ENCODE results near the gene SURF2. TPM values are rescaled to one million over a fixed set of nuclear protein-coding genes. Genes with fewer than 3 reads are reported as not detected.

Gene SURF2
- total RNA-seq (2022; extraction: Qiagen RNA extraction) = 41.3 to 54.5 TPM (median 43.0 TPM) in 5 replicates

GRCh38 chr9:133356391-133357091 is at the start of gene SURF2, which contains the start of gene SURF1:
SURF2 (plus strand) TSS chr9:133356550; CDS start chr9:133356593, 43 bp downstream.
SURF1 (minus strand) TSS chr9:133356487; CDS start chr9:133356453, 34 bp downstream.

GRCh38 chr9:133335924-133336811 is 20.2 kb upstream of the SURF2 start, which contains the start of gene SURF6:
SURF6 (minus strand) TSS chr9:133336188; CDS start chr9:133336132, 56 bp downstream.

GRCh38 chr9:133347985-133348717 is 8.2 kb upstream of the SURF2 start, which contains the start of the genes MED22 and RPL7A:
MED22 (minus strand) TSS chr9:133348131; CDS start chr9:133346662, 1,469 bp downstream.
RPL7A (plus strand) TSS chr9:133348218; CDS start chr9:133348244, 26 bp downstream.

GRCh38 chr9:133375724-133376654 is 19.6 kb downstream of the SURF2 start, which contains the start of the genes STKLD1 and SURF4:
STKLD1 (plus strand) TSS chr9:133376366; CDS start chr9:133376474, 108 bp downstream.
SURF4 (minus strand) TSS chr9:133376060; CDS start chr9:133375969, 91 bp downstream.

Other genes with a start within 250 kb of the SURF2 start
- 21.9 to 32.7 TPM (median 28.9 TPM) in 5 replicates for gene RALGDS, start 235.3 kb upstream of the SURF2 start, total RNA-seq (2022; extraction: Qiagen RNA extraction)
- gene GBGT1, start 192.6 kb upstream of the SURF2 start, total RNA-seq (2022; extraction: Qiagen RNA extraction) = 1.4 to 3.5 TPM (median 2.1 TPM) in 5 replicates
- not detected in 5 replicates for gene OBP2B, start 147.3 kb upstream of the SURF2 start, total RNA-seq (2022; extraction: Qiagen RNA extraction)
- gene ABO, start 81.3 kb upstream of the SURF2 start, total RNA-seq (2022; extraction: Qiagen RNA extraction) = not detected in 5 replicates
- gene SURF6, start 20.4 kb upstream of the SURF2 start, total RNA-seq (2022; extraction: Qiagen RNA extraction) = 19.3 to 31.1 TPM (median 26.5 TPM) in 5 replicates
- 20.7 to 33.2 TPM (median 30.3 TPM) in 5 replicates for gene MED22, start 8.4 kb upstream of the SURF2 start, total RNA-seq (2022; extraction: Qiagen RNA extraction)
- gene RPL7A, start 8.3 kb upstream of the SURF2 start, total RNA-seq (2022; extraction: Qiagen RNA extraction) = 3,324 to 3,521 TPM (median 3,436 TPM) in 5 replicates
- 37.5 to 46.5 TPM (median 44.6 TPM) in 5 replicates for gene SURF1, start 63 bp upstream of the SURF2 start, total RNA-seq (2022; extraction: Qiagen RNA extraction)
- 176 to 200 TPM (median 199 TPM) in 5 replicates for gene SURF4, start 19.5 kb downstream of the SURF2 start, total RNA-seq (2022; extraction: Qiagen RNA extraction)
- gene STKLD1, start 19.8 kb downstream of the SURF2 start, total RNA-seq (2022; extraction: Qiagen RNA extraction) = 0.90 to 1.7 TPM (median 1.1 TPM) in 5 replicates
- gene REXO4, start 61.5 kb downstream of the SURF2 start, total RNA-seq (2022; extraction: Qiagen RNA extraction) = 29.6 to 38.4 TPM (median 33.0 TPM) in 5 replicates
- 0.42 to 0.64 TPM (median 0.49 TPM) in 5 replicates for gene ADAMTS13, start 65.8 kb downstream of the SURF2 start, total RNA-seq (2022; extraction: Qiagen RNA extraction)
- gene CACFD1, start 103.4 kb downstream of the SURF2 start, total RNA-seq (2022; extraction: Qiagen RNA extraction) = 3.4 to 4.9 TPM (median 4.8 TPM) in 5 replicates
- gene SLC2A6, start 122.5 kb downstream of the SURF2 start, total RNA-seq (2022; extraction: Qiagen RNA extraction) = 13.2 to 22.2 TPM (median 21.4 TPM) in 5 replicates
- gene MYMK, start 168.4 kb downstream of the SURF2 start, total RNA-seq (2022; extraction: Qiagen RNA extraction) = not detected in 5 replicates
- gene ADAMTSL2, start 178.2 kb downstream of the SURF2 start, total RNA-seq (2022; extraction: Qiagen RNA extraction) = not detected in 5 replicates

Data from A549 treated with Mapracorat at 1 μM for 4 hours (cell line).